ENCODE data around the gene MEF2C. TPM values are rescaled to one million over a fixed set of nuclear protein-coding genes. Genes with fewer than 3 reads are reported as not detected.
A peak's percentile ranks its signal among the peaks of the same experiment; 100 is the strongest.

Gene MEF2C
- total RNA-seq, 2 donors from 2014 or later: 0.64 to 0.86 TPM

- Histone ChIP-seq H3K36me3 (ENCODE audit: control insufficient read depth, insufficient read depth, low read length) (no peaks in the 10 kb centered on the region), H3K27ac (ENCODE audit: low read depth, low read length) (peak overlapping the region; percentile 79), H3K4me1 (ENCODE audit: control insufficient read depth, insufficient read depth, low read length) (no peaks in the 10 kb centered on the region), H3K9me3 (ENCODE audit: control insufficient read depth, low read length) (no peaks in the 10 kb centered on the region), H3K9ac (ENCODE audit: extremely low read depth, low read length, poor library complexity, severe bottlenecking) (no peak overlapping the region), H3K4me3 (ENCODE audit: low read length) (no peak overlapping the region), H3K27me3 (ENCODE audit: control insufficient read depth, insufficient read depth, low read length, poor library complexity, severe bottlenecking) (peaks cover 100% of the 10 kb centered on the region)
- H3K4me3 Mint-ChIP-seq: no peak overlapping the region
- H3K27me3 Mint-ChIP-seq (ENCODE audit: insufficient read depth): peaks cover 97% of the 10 kb centered on the region
- DNase-seq: no peak
- H3K9me3 Mint-ChIP-seq: no peaks in the 10 kb centered on the region
- TF ChIP-seq CTCF (conservative IDR thresholded peaks at IDR 0.05): no peak
- 4 to 5% methylated on average over 6 to 12 of the region's 14 CpGs for WGBS, 2 experiments (ENCODE audit: insufficient coverage in 1 of 2, insufficient read length in 1 of 2)
- H3K27ac Mint-ChIP-seq: no peak overlapping the region
- no peaks in the 10 kb centered on the region for H3K36me3 Mint-ChIP-seq (ENCODE audit: low read depth)
- peaks cover 12% of the 10 kb centered on the region for H3K4me1 Mint-ChIP-seq
Observed at GRCh38 chr5:88678770-88679381, 204.1 kb downstream of the MEF2C start.

- no peak overlapping the region for H3K27ac Mint-ChIP-seq
- peak; percentile 80 for DNase-seq
- Histone ChIP-seq H3K4me1 (ENCODE audit: control insufficient read depth, insufficient read depth, low read length) (no peaks in the 10 kb centered on the region), H3K9me3 (ENCODE audit: control insufficient read depth, low read length) (no peaks in the 10 kb centered on the region), H3K27ac (ENCODE audit: low read depth, low read length) (peak overlapping the region; percentile 99), H3K36me3 (ENCODE audit: control insufficient read depth, insufficient read depth, low read length) (no peaks in the 10 kb centered on the region), H3K9ac (ENCODE audit: extremely low read depth, low read length, poor library complexity, severe bottlenecking) (no peak overlapping the region), H3K4me3 (ENCODE audit: low read length) (peak overlapping the region; percentile 29), H3K27me3 (ENCODE audit: control insufficient read depth, insufficient read depth, low read length, poor library complexity, severe bottlenecking) (peaks cover 100% of the 10 kb centered on the region)
- peaks cover 97% of the 10 kb centered on the region for H3K27me3 Mint-ChIP-seq (ENCODE audit: insufficient read depth)
- H3K4me1 Mint-ChIP-seq: peaks cover 16% of the 10 kb centered on the region
- no peak overlapping the region for H3K4me3 Mint-ChIP-seq
- H3K36me3 Mint-ChIP-seq (ENCODE audit: low read depth): no peaks in the 10 kb centered on the region
- 2 to 4% methylated on average over 17 to 46 of the region's 56 CpGs for WGBS, 2 experiments (ENCODE audit: insufficient coverage in 1 of 2, insufficient read length in 1 of 2)
- no peaks in the 10 kb centered on the region for H3K9me3 Mint-ChIP-seq
- no peak for TF ChIP-seq CTCF (conservative IDR thresholded peaks at IDR 0.05)
Observed at GRCh38 chr5:88677943-88678769, 204.8 kb downstream of the MEF2C start.

GRCh38 chr5:88677376-88677895, 205.5 kb downstream of the MEF2C start:
- no peaks in the 10 kb centered on the region for H3K4me1 ChIP-seq (ENCODE audit: control insufficient read depth, insufficient read depth, low read length)

More at GRCh38 chr5:88677376-88677895, 205.5 kb downstream of the MEF2C start:
- Histone ChIP-seq H3K27ac (ENCODE audit: low read depth, low read length) (peak overlapping the region; percentile 99), H3K27me3 (ENCODE audit: control insufficient read depth, insufficient read depth, low read length, poor library complexity, severe bottlenecking) (peaks cover 100% of the 10 kb centered on the region), H3K9me3 (ENCODE audit: control insufficient read depth, low read length) (no peaks in the 10 kb centered on the region), H3K4me3 (ENCODE audit: low read length) (peak overlapping the region; percentile 29), H3K36me3 (ENCODE audit: control insufficient read depth, insufficient read depth, low read length) (no peaks in the 10 kb centered on the region), H3K9ac (ENCODE audit: extremely low read depth, low read length, poor library complexity, severe bottlenecking) (no peak overlapping the region)
- no peak for TF ChIP-seq CTCF (conservative IDR thresholded peaks at IDR 0.05)
- WGBS, 2 experiments (ENCODE audit: insufficient coverage in 1 of 2, insufficient read length in 1 of 2): 11% methylated on average over 4 of the region's 4 CpGs
- Mint-ChIP-seq H3K27ac (no peak overlapping the region), H3K4me1 (peaks cover 18% of the 10 kb centered on the region), H3K27me3 (ENCODE audit: insufficient read depth) (peaks cover 97% of the 10 kb centered on the region), H3K36me3 (ENCODE audit: low read depth) (no peaks in the 10 kb centered on the region), H3K9me3 (no peaks in the 10 kb centered on the region), H3K4me3 (no peak overlapping the region)
- no peak for DNase-seq
